ENCODE measurements around the gene SULT2A1. TPM values are rescaled to one million over a fixed set of nuclear protein-coding genes. Genes with fewer than 3 reads are reported as not detected.

Gene SULT2A1
- total and polyA plus RNA-seq, 2 of the 8 experiments (the other 6 are each of a cell fraction or from before 2014, with no cell fraction given) = not detected

- Histone ChIP-seq H4K20me1 (replicated peaks in 1 of 2; ENCODE audit: control insufficient read depth in 1 of 2, insufficient read depth in 2 of 2, low read length in 2 of 2) (no peaks in the 10 kb centered on the region), H4K5ac (ENCODE audit: insufficient read length, low read depth, low read length) (no peak overlapping the region), H3K4me3 (ENCODE audit: extremely low read depth in 1 of 4, insufficient read depth in 2 of 4, low read depth in 3 of 4, low read length in 4 of 4) (no peak overlapping the region), H3K27ac (ENCODE audit: low read depth, low read length) (no peak overlapping the region), H3K4me1 (replicated peaks in 1 of 4; ENCODE audit: control insufficient read depth in 3 of 4, insufficient read depth in 4 of 4, low read length in 3 of 4) (peaks cover 0 to 4% (median 0%) of the 10 kb centered on the region in 4 experiments; a peak in 3 of 7 replicates), H2BK5ac (ENCODE audit: low read depth, low read length) (no peak overlapping the region), H3K79me1 (ENCODE audit: low read depth, low read length) (no peaks in the 10 kb centered on the region), H3K79me2 (ENCODE audit: control insufficient read depth in 1 of 2, insufficient read depth in 2 of 2, low read length in 2 of 2) (no peaks in the 10 kb centered on the region), H2AK5ac (ENCODE audit: low read depth, low read length) (no peak overlapping the region), H3K4ac (replicated peaks; ENCODE audit: insufficient read length, low read depth, low read length) (no peak overlapping the region), H2AFZ (ENCODE audit: low read length) (no peak overlapping the region), H4K8ac (ENCODE audit: extremely low read depth, insufficient read depth, low read length) (no peak overlapping the region), H3K4me2 (ENCODE audit: insufficient read depth in 1 of 2, low read depth in 2 of 2, low read length in 2 of 2) (no peak overlapping the region), H4K91ac (replicated peaks; ENCODE audit: insufficient read length, low read length) (no peak overlapping the region), H3K27me3 (replicated peaks in 1 of 4; ENCODE audit: control insufficient read depth in 3 of 4, extremely low read depth in 1 of 4, insufficient read depth in 3 of 4, low read length in 3 of 4) (no peaks in the 10 kb centered on the region), H3K36me3 (ENCODE audit: control insufficient read depth in 2 of 4, insufficient read depth in 4 of 4, low read length in 3 of 4) (no peaks in the 10 kb centered on the region), H3K9me3 (ENCODE audit: insufficient read depth in 2 of 2, low read depth in 1 of 2, low read length in 1 of 2) (no peaks in the 10 kb centered on the region), H3K18ac (ENCODE audit: extremely low read depth, low read length) (no peak overlapping the region), H3K9ac (replicated peaks in 1 of 4; ENCODE audit: extremely low read depth in 1 of 4, low read depth in 3 of 4, low read length in 3 of 4) (no peak overlapping the region), H3K23me2 (ENCODE audit: low read depth, low read length) (no peaks in the 10 kb centered on the region), H2BK20ac (ENCODE audit: low read length) (no peak overlapping the region), H2BK15ac (ENCODE audit: low read length) (no peak overlapping the region), H2BK12ac (ENCODE audit: low read depth, low read length) (no peak overlapping the region), H3K14ac (ENCODE audit: insufficient read length) (no peak overlapping the region), H3K23ac (ENCODE audit: insufficient read length) (no peak overlapping the region), H3K56ac (replicated peaks; ENCODE audit: insufficient read length, low read depth, low read length) (no peak overlapping the region), H2BK120ac (replicated peaks; ENCODE audit: low read depth, low read length) (no peak overlapping the region)
- FAIRE-seq = no peak
- TF ChIP-seq MAFK (IDR thresholded peaks at IDR 0.05; ENCODE audit: low read depth, low read length) = peak; percentile 99
- peak; percentile 92 for TF ChIP-seq BACH1 (IDR thresholded peaks at IDR 0.05; ENCODE audit: low read length)
- no peak for TF ChIP-seq PHF8 (conservative IDR thresholded peaks at IDR 0.05; ENCODE audit: low read depth, low read length)
- ChIA-PET CTCF (ENCODE audit: partially characterized antibody) (interaction anchor here (0.6 to 1.5 kb wide), 2 partner anchors 26 to 61 kb away, joined by 3 to 5 read pairs; no protein-coding TSS in a partner anchor), POLR2A (ENCODE audit: partially characterized antibody) (no interaction called here)
- no peak for DNase-seq (ENCODE audit: low read depth in 1 of 2, low spot score in 2 of 2)
- 100% methylated on average over 5 of the region's 5 CpGs; no CpG with 5 or more reads in 1 of the 2 experiments for WGBS, 2 experiments (ENCODE audit: extremely low coverage in 1 of 2, insufficient coverage in 1 of 2, insufficient read length in 1 of 2, insufficient replicate concordance in 2 of 2, low coverage in 1 of 2, low lambda C conversion rate in 2 of 2, missing lambda C conversion rate in 1 of 2)
These were observed 9.2 kb upstream of the SULT2A1 start for GRCh38 chr19:47895165-47895782.
